ENCODE results near the gene ARHGEF2. TPM values are rescaled to one million over a fixed set of nuclear protein-coding genes. Genes with fewer than 3 reads are reported as not detected.

The ARHGEF2 gene
- total RNA-seq, 2 donors from 2014 or later, result 86.1 to 123 TPM

- no peaks in the 10 kb centered on the region for H3K9me3 ChIP-seq (ENCODE audit: control insufficient read depth, low read length, poor library complexity, severe bottlenecking)
- H3K4me1 Mint-ChIP-seq, result no peaks in the 10 kb centered on the region
- no peak for ATAC-seq
- H3K4me3 Mint-ChIP-seq, result no peak overlapping the region
- no peak for DNase-seq
- H3K27ac Mint-ChIP-seq, result no peak overlapping the region
- H3K27me3 Mint-ChIP-seq, result no peaks in the 10 kb centered on the region
- peaks cover 12% of the 10 kb centered on the region for H3K36me3 Mint-ChIP-seq (ENCODE audit: low read depth)
Measured at GRCh38 chr1:155920717-155921116, 57.6 kb downstream of the ARHGEF2 start.

- Mint-ChIP-seq H3K27me3 (no peaks in the 10 kb centered on the region), H3K27ac (no peak overlapping the region), H3K36me3 (ENCODE audit: low read depth) (peaks cover 12% of the 10 kb centered on the region), H3K4me1 (no peaks in the 10 kb centered on the region), H3K4me3 (no peak overlapping the region)
- H3K9me3 ChIP-seq (ENCODE audit: control insufficient read depth, low read length, poor library complexity, severe bottlenecking), result no peaks in the 10 kb centered on the region
- DNase-seq, result no peak
- ATAC-seq, result no peak
Measured at GRCh38 chr1:155919801-155920200, 58.5 kb downstream of the ARHGEF2 start.

GRCh38 chr1:155918660-155919059 is 59.7 kb downstream of the ARHGEF2 start:
- Mint-ChIP-seq H3K27ac (no peak overlapping the region), H3K27me3 (no peaks in the 10 kb centered on the region), H3K36me3 (ENCODE audit: low read depth) (peaks cover 14% of the 10 kb centered on the region), H3K4me1 (no peaks in the 10 kb centered on the region), H3K4me3 (no peak overlapping the region)
- DNase-seq (no peak), ATAC-seq (no peak)
- H3K9me3 ChIP-seq (ENCODE audit: control insufficient read depth, low read length, poor library complexity, severe bottlenecking), result no peaks in the 10 kb centered on the region

- no peak for ATAC-seq
- H3K4me1 Mint-ChIP-seq, result peaks cover 18% of the 10 kb centered on the region
- H3K27me3 Mint-ChIP-seq, result no peaks in the 10 kb centered on the region
- H3K4me3 Mint-ChIP-seq, result no peak overlapping the region
- no peak overlapping the region for H3K27ac Mint-ChIP-seq
- no peak for DNase-seq
- H3K9me3 ChIP-seq (ENCODE audit: control insufficient read depth, low read length, poor library complexity, severe bottlenecking), result no peaks in the 10 kb centered on the region
- peaks cover 10% of the 10 kb centered on the region for H3K36me3 Mint-ChIP-seq (ENCODE audit: low read depth)
Measured at GRCh38 chr1:155913969-155914757, 64.2 kb downstream of the ARHGEF2 start.

- H3K9me3 ChIP-seq (ENCODE audit: control insufficient read depth, low read length, poor library complexity, severe bottlenecking), result no peaks in the 10 kb centered on the region
- DNase-seq (no peak), ATAC-seq (no peak)
- H3K27me3 Mint-ChIP-seq, result no peaks in the 10 kb centered on the region
- peaks cover 20% of the 10 kb centered on the region for H3K4me1 Mint-ChIP-seq
- peak overlapping the region; percentile 99 for H3K4me3 Mint-ChIP-seq
- H3K36me3 Mint-ChIP-seq (ENCODE audit: low read depth), result peaks cover 5% of the 10 kb centered on the region
- H3K27ac Mint-ChIP-seq, result peak overlapping the region; percentile 95
Measured at GRCh38 chr1:155912056-155912536, 66.3 kb downstream of the ARHGEF2 start.

- Mint-ChIP-seq H3K36me3 (ENCODE audit: low read depth) (peaks cover 4% of the 10 kb centered on the region), H3K4me3 (peak within 1 kb of the TSS; percentile 99), H3K4me1 (peaks cover 20% of the 10 kb centered on the region), H3K27me3 (no peaks in the 10 kb centered on the region), H3K27ac (peak within 1 kb of the TSS; percentile 95)
- DNase-seq (peak; percentile 70 to 85 (median 84)), ATAC-seq (peak; percentile 98)
- H3K9me3 ChIP-seq (ENCODE audit: control insufficient read depth, low read length, poor library complexity, severe bottlenecking), result no peaks in the 10 kb centered on the region
Measured at GRCh38 chr1:155911156-155912055, 66.9 kb downstream of the ARHGEF2 start, which contains the start of gene RIT1. Gene RIT1 (minus strand): TSS chr1:155911349. CDS start chr1:155910761, 588 bp downstream.

- H3K9me3 ChIP-seq (ENCODE audit: control insufficient read depth, low read length, poor library complexity, severe bottlenecking), result no peaks in the 10 kb centered on the region
- Mint-ChIP-seq H3K27me3 (no peaks in the 10 kb centered on the region), H3K4me1 (peaks cover 20% of the 10 kb centered on the region), H3K27ac (peak overlapping the region; percentile 95), H3K36me3 (ENCODE audit: low read depth) (peaks cover 4% of the 10 kb centered on the region), H3K4me3 (peak overlapping the region; percentile 99)
- DNase-seq (no peak), ATAC-seq (peak; percentile 58)
Measured at GRCh38 chr1:155910621-155911121, 67.7 kb downstream of the ARHGEF2 start.

- H3K4me3 Mint-ChIP-seq, result peak overlapping the region; percentile 99
- no peaks in the 10 kb centered on the region for H3K9me3 ChIP-seq (ENCODE audit: control insufficient read depth, low read length, poor library complexity, severe bottlenecking)
- H3K4me1 Mint-ChIP-seq, result peaks cover 20% of the 10 kb centered on the region
- H3K27ac Mint-ChIP-seq, result peak overlapping the region; percentile 95
- no peak for DNase-seq
- ATAC-seq, result no peak
- H3K36me3 Mint-ChIP-seq (ENCODE audit: low read depth), result peaks cover 4% of the 10 kb centered on the region
- no peaks in the 10 kb centered on the region for H3K27me3 Mint-ChIP-seq
Measured at GRCh38 chr1:155909894-155910293, 68.5 kb downstream of the ARHGEF2 start.

- H3K4me1 Mint-ChIP-seq, result peaks cover 4% of the 10 kb centered on the region
- H3K27me3 Mint-ChIP-seq, result no peaks in the 10 kb centered on the region
- no peaks in the 10 kb centered on the region for H3K9me3 ChIP-seq (ENCODE audit: control insufficient read depth, low read length, poor library complexity, severe bottlenecking)
- no peak overlapping the region for H3K4me3 Mint-ChIP-seq
- no peak for ATAC-seq
- no peak for DNase-seq
- H3K27ac Mint-ChIP-seq, result no peak overlapping the region
- H3K36me3 Mint-ChIP-seq (ENCODE audit: low read depth), result peaks cover 3% of the 10 kb centered on the region
Measured at GRCh38 chr1:155904261-155904660, 74.1 kb downstream of the ARHGEF2 start.

- DNase-seq, result no peak
- peak overlapping the region; percentile 34 for H3K27ac Mint-ChIP-seq
- no peaks in the 10 kb centered on the region for H3K9me3 ChIP-seq (ENCODE audit: control insufficient read depth, low read length, poor library complexity, severe bottlenecking)
- no peak for ATAC-seq
- peaks cover 6% of the 10 kb centered on the region for H3K4me1 Mint-ChIP-seq
- peaks cover 3% of the 10 kb centered on the region for H3K36me3 Mint-ChIP-seq (ENCODE audit: low read depth)
- no peaks in the 10 kb centered on the region for H3K27me3 Mint-ChIP-seq
- H3K4me3 Mint-ChIP-seq, result no peak overlapping the region
Measured at GRCh38 chr1:155900161-155900560, 78.2 kb downstream of the ARHGEF2 start.

- DNase-seq, result no peak
- no peaks in the 10 kb centered on the region for H3K27me3 Mint-ChIP-seq
- no peak overlapping the region for H3K4me3 Mint-ChIP-seq
- no peak overlapping the region for H3K27ac Mint-ChIP-seq
- H3K4me1 Mint-ChIP-seq, result peaks cover 6% of the 10 kb centered on the region
- peaks cover 3% of the 10 kb centered on the region for H3K36me3 Mint-ChIP-seq (ENCODE audit: low read depth)
- no peaks in the 10 kb centered on the region for H3K9me3 ChIP-seq (ENCODE audit: control insufficient read depth, low read length, poor library complexity, severe bottlenecking)
- no peak for ATAC-seq
Measured at GRCh38 chr1:155899683-155900082, 78.7 kb downstream of the ARHGEF2 start.

GRCh38 chr1:155898888-155899287 is 79.5 kb downstream of the ARHGEF2 start:
- H3K4me3 Mint-ChIP-seq, result no peak overlapping the region
- H3K27ac Mint-ChIP-seq, result no peak overlapping the region
- DNase-seq (no peak), ATAC-seq (no peak)
- H3K4me1 Mint-ChIP-seq, result peaks cover 6% of the 10 kb centered on the region
- no peaks in the 10 kb centered on the region for H3K27me3 Mint-ChIP-seq
- H3K9me3 ChIP-seq (ENCODE audit: control insufficient read depth, low read length, poor library complexity, severe bottlenecking), result no peaks in the 10 kb centered on the region
- H3K36me3 Mint-ChIP-seq (ENCODE audit: low read depth), result peaks cover 3% of the 10 kb centered on the region

- H3K9me3 ChIP-seq (ENCODE audit: control insufficient read depth, low read length, poor library complexity, severe bottlenecking), result no peaks in the 10 kb centered on the region
- no peaks in the 10 kb centered on the region for H3K27me3 Mint-ChIP-seq
- no peak overlapping the region for H3K4me3 Mint-ChIP-seq
- no peak overlapping the region for H3K27ac Mint-ChIP-seq
- ATAC-seq (no peak), DNase-seq (no peak)
- H3K4me1 Mint-ChIP-seq, result peaks cover 15% of the 10 kb centered on the region
- H3K36me3 Mint-ChIP-seq (ENCODE audit: low read depth), result peaks cover 3% of the 10 kb centered on the region
Measured at GRCh38 chr1:155897746-155898145, 80.6 kb downstream of the ARHGEF2 start.
